Astrocyte of the spinal cord (primary cell): ENCODE data around the gene ZCWPW1.

ENCODE experiments used
- DNase-seq: peaks from one replicate; pipeline ENCODE4 v3.0.0; 2011; ENCODE audit warnings: low read depth, low spot score
- H3K4me3 ChIP-seq: 2 replicates; pipeline ENCODE4 v1.5.1; 2011; ENCODE audit warnings: low read depth, mild to moderate bottlenecking, low read length, moderate library complexity
- in situ Hi-C: cut with HindIII; loops from 2 replicates; pipeline ENCODE4 v1.10.0; 2017; ENCODE audit warnings: low sequenced_read_pairs
- TF ChIP-seq, protein P1 (sequence below): IDR thresholded peaks from 2 replicates; pipeline ENCODE4 v1.5.1; 2012; ENCODE audit warnings: low read depth, mild to moderate bottlenecking, low read length, inconsistent platforms

The ZCWPW1 gene

GRCh38 chr7:100428199-100428966 lies at the start of gene ZCWPW1:
TSS of gene ZCWPW1 (minus strand) at chr7:100428703. CDS start at chr7:100420649, 8,054 bp downstream.
- H3K4me3 ChIP-seq: peak within 1 kb of the TSS; percentile 65
- in situ Hi-C loops: no loop called here
- peak; percentile 99 for DNase-seq
- TF ChIP-seq, protein P1, sequence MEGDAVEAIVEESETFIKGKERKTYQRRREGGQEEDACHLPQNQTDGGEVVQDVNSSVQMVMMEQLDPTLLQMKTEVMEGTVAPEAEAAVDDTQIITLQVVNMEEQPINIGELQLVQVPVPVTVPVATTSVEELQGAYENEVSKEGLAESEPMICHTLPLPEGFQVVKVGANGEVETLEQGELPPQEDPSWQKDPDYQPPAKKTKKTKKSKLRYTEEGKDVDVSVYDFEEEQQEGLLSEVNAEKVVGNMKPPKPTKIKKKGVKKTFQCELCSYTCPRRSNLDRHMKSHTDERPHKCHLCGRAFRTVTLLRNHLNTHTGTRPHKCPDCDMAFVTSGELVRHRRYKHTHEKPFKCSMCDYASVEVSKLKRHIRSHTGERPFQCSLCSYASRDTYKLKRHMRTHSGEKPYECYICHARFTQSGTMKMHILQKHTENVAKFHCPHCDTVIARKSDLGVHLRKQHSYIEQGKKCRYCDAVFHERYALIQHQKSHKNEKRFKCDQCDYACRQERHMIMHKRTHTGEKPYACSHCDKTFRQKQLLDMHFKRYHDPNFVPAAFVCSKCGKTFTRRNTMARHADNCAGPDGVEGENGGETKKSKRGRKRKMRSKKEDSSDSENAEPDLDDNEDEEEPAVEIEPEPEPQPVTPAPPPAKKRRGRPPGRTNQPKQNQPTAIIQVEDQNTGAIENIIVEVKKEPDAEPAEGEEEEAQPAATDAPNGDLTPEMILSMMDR: no peak

GRCh38 chr7:100477871-100478267 lies 49.4 kb upstream of the ZCWPW1 start:
- peak; percentile 13 for DNase-seq
- TF ChIP-seq, protein P1: no peak
- peak overlapping the region; percentile 94 for H3K4me3 ChIP-seq
- in situ Hi-C loops: no loop called here

GRCh38 chr7:100476903-100477870 lies 48.7 kb upstream of the ZCWPW1 start:
- H3K4me3 ChIP-seq: peak overlapping the region; percentile 94
- TF ChIP-seq, protein P1: peak; percentile 49
- in situ Hi-C loops: no loop called here
- DNase-seq: no peak

DNA sequence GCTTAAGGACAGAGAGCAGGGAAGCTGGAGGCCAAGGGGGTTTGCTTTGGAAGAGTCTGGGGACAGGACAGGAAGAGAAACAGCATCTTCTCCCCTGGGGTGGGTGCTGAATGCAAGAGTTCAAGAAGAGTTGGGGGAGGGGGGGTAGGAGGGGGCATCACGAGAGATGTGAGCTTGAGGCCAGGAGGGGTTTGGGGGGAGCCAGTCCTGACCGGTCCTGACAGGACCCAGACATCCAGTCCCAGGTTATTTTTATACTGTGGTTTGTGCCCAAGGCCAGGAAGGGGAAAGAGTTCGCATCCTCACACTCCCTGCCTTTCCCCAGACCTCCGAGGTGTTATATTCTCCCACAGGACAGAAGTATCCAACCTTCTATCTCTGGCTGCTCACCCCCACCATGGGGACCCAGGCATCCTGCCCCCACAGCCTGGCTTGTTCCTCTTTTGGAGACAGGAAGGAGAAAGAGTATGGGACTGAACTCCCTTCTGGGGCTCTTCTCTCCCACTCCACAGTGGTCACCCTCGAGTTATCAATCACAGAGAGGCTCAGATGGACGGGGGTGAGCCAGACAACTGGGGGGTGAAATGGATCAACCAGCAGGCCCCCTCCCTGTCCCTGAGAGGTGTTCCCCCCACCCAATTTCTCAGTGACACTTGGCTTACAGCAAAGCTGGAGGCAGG lies 47.7 kb upstream of the ZCWPW1 start:
- peak overlapping the region; percentile 94 for H3K4me3 ChIP-seq
- DNase-seq: no peak
- in situ Hi-C loops: no loop called here
- TF ChIP-seq, protein P1: no peak

DNA sequence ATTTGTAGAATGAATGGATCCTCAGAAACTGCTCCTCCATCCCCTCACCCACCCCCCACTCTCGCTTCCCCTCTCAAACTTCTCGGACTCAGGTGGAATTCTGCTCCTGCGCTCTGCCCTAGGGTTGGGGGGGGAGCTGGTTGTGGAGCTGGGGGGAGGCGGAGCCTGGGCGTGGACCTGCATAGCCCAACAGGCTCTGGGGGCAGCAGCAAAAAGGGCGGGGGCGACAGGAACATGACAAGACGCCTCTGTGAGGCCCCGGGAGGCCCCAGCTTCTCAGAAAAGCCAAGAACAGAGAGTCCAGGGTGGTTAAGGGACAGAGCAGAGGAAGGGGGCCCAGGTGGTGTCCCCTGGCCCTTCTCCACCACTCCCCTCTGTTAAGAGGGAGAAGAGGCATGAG lies 47.0 kb upstream of the ZCWPW1 start:
- no peak for DNase-seq
- in situ Hi-C loops: no loop called here
- TF ChIP-seq, protein P1: no peak
- peak overlapping the region; percentile 13 for H3K4me3 ChIP-seq
